IPS-NIHi7 (cell line): ENCODE data around the gene C2orf72.

Experiments
- DNase-seq: peaks from one replicate; pipeline ENCODE4 v3.0.0; 2012; ENCODE audit warnings: mixed read lengths; ENCODE audit errors: extremely low spot score

The C2orf72 gene

DNA sequence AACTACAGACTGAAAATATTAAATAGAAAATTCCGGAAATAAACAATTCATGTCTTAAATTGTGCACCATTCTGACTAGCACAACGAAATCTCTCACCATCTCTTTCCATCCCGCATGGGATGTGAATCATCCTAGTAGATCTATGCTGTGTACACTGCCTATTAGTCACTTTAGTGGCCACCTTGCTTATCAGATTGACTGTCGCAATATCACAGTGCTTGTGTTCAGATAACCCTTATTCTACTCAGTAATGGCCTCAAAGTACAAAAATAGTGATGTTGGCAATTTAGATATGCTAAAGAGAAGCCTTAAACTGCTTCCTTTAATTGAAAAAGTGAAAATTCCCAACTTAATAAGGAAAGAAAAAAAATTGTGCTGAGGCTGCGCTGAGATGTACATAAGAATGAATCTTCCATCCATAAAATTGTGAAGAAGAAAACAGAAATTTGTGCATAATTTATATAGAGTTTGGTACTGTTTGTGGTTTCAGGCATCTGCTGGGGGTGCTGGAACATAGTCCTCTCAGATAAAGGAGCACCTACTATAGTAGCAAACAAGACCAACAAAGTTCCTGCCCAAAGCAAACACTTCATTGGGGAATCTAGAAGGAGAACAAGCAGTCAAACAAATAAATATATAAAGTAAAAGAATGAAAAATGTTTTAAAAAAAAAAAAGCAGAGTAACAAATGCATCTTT lies 31.4 kb downstream of the C2orf72 start:
- DNase-seq, result no peak

DNA sequence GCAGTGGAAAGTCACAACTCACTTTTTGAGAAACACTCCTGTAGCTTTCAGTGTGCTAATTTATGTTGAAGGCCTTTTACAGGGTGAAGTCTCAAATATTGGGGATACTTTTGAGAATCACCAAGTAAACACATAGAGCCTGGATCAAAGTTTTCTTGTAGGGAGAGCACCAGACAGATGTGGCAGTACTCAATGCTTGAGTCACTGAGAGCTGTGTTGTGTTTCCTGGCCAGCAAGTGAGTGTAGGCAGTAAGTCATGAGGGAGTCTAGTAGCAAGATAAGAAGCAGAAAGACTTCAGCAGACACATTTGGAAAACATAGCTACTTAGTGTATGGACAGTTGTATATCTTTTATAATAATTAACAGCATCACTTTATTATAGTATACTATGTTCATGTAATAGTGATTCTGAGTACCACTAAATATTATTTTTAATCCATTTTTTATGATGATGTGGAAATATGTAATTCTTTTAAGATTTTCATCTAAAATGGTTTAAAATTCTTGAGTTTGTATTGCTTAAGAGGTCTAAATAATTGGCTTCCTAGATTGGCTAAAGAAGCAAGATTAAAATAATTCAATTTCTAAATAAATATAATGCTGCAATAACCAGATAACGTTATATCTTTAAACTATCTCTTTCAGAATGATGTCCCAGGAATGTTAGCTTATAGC lies 32.2 kb downstream of the C2orf72 start:
- no peak for DNase-seq

DNA sequence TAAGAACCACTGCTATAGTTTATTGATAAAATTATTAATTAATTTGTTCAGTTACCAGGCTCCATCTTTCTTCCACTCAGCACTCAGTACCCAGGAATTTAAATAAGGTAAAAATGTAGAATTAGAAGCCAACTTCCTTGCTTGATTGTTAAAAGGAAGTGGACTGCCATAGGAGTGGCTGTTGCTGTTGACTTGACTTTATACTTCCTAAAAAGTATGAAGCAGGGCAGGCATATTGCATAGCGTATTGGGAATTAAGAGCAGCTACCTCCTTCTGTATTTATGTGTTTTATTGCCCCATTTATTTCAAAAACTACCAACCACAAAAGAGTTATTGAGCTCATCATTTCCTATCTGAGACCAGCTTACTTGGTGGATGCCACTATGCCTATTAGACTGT lies 47.2 kb downstream of the C2orf72 start:
- no peak for DNase-seq

DNA sequence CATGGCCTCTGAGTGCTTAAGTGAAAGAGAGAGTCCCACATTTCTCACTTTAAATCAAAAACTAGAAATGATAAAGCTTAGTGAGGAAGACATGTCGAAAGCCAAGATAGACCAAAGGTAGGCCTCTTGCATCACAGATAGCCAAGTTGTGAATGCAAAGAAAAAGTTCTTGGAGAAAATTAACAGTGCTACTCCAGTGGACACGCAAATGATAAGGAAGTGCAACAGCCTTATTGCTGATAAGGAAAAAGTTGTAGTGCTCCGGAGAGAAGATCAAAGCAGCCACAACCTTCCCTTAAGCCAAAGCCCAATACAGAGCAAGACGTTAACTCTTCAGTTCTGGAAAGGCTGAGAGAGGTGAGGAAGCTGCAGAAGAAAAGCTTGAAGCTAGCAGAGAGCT lies 51.4 kb downstream of the C2orf72 start:
- DNase-seq, result no peak

DNA sequence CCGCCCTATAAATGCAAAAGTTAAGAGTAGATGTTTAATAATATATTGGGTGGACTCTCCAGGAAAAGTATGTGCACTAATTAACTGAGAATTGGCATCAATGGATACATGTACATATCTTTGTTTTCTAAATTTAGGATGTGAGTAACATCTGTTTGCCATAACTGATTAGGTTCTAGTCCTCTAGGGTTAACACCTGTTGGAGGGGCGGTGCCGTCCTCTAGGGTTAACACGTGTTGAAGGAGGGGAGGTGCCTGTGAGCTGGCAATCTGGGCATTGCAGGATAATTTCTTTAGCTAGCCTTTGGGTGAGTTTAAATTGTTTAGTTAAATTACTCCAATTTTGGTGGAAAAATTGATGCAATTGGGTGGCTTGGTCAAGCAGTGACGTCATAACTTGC lies 56.6 kb downstream of the C2orf72 start:
- DNase-seq, result no peak

DNA sequence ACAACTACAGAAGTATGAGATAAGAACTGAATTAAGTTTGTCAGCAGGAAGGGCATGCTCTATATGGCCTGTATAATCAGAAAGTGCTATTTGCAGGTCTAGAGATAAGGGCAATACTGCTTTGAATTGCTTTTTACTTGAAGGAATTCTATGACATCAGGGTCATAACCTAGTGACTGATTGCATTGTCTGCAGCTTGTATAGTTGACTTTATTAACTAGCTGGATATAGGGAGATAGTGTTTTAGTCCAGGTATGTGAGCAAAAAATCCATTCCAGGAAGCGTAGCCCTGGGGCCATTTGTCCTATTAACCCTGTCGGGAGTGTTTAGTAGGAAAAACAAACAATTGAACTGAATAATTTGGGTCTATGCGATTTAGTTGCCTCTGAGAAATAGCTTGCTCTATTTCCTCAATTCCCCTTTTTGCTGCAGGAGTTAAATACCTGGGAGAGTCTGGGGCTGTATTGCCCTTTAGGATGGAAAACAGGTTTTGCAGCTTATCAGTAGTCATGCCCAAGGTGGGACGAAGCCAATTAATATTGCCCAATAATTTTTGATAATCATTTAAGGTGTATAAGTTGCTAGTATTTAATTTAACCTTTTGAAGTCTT lies 57.5 kb downstream of the C2orf72 start:
- DNase-seq, result no peak
